ENCODE results near the gene DVL3. TPM values are rescaled to one million over a fixed set of nuclear protein-coding genes. Genes with fewer than 3 reads are reported as not detected.

The DVL3 gene
- total RNA-seq, 1 donor from 2014 or later = 103 TPM

GRCh38 chr3:184164648-184165330 lies 9.6 kb downstream of the DVL3 start:
- Mint-ChIP-seq H3K9me3 (ENCODE audit: unreplicated experiment) (no peaks in the 10 kb centered on the region), H3K27me3 (ENCODE audit: unreplicated experiment) (peaks cover 8% of the 10 kb centered on the region), H3K36me3 (ENCODE audit: low read depth, unreplicated experiment) (peaks cover 54% of the 10 kb centered on the region), H3K4me3 (ENCODE audit: unreplicated experiment) (no peak overlapping the region), H3K27ac (ENCODE audit: unreplicated experiment) (peak overlapping the region; percentile 18), H3K4me1 (ENCODE audit: unreplicated experiment) (peaks cover 39% of the 10 kb centered on the region)
- DNase-seq (ENCODE audit: low spot score) = no peak
- no peak for TF ChIP-seq CTCF (IDR thresholded peaks at IDR 0.05; ENCODE audit: unreplicated experiment)

GRCh38 chr3:184165543-184165942 lies 10.4 kb downstream of the DVL3 start:
- no peak for DNase-seq (ENCODE audit: low spot score)
- peaks cover 49% of the 10 kb centered on the region for H3K36me3 Mint-ChIP-seq (ENCODE audit: low read depth, unreplicated experiment)

GRCh38 chr3:184166671-184167070 lies 11.5 kb downstream of the DVL3 start:
- no peak overlapping the region for H3K4me3 Mint-ChIP-seq (ENCODE audit: unreplicated experiment)
- H3K9me3 Mint-ChIP-seq (ENCODE audit: unreplicated experiment) = no peaks in the 10 kb centered on the region
- peaks cover 10% of the 10 kb centered on the region for H3K27me3 Mint-ChIP-seq (ENCODE audit: unreplicated experiment)
- no peak overlapping the region for H3K27ac Mint-ChIP-seq (ENCODE audit: unreplicated experiment)
- DNase-seq (ENCODE audit: low spot score) = no peak
- TF ChIP-seq CTCF (IDR thresholded peaks at IDR 0.05; ENCODE audit: unreplicated experiment) = no peak
- peaks cover 25% of the 10 kb centered on the region for H3K4me1 Mint-ChIP-seq (ENCODE audit: unreplicated experiment)
- H3K36me3 Mint-ChIP-seq (ENCODE audit: low read depth, unreplicated experiment) = peaks cover 59% of the 10 kb centered on the region

More at GRCh38 chr3:184165543-184165942, 10.4 kb downstream of the DVL3 start:
- H3K27ac Mint-ChIP-seq (ENCODE audit: unreplicated experiment) = no peak overlapping the region
- no peak for TF ChIP-seq CTCF (IDR thresholded peaks at IDR 0.05; ENCODE audit: unreplicated experiment)
- H3K27me3 Mint-ChIP-seq (ENCODE audit: unreplicated experiment) = peaks cover 8% of the 10 kb centered on the region
- no peak overlapping the region for H3K4me3 Mint-ChIP-seq (ENCODE audit: unreplicated experiment)
- peaks cover 32% of the 10 kb centered on the region for H3K4me1 Mint-ChIP-seq (ENCODE audit: unreplicated experiment)
- H3K9me3 Mint-ChIP-seq (ENCODE audit: unreplicated experiment) = no peaks in the 10 kb centered on the region

- Mint-ChIP-seq H3K27me3 (ENCODE audit: unreplicated experiment) (peaks cover 15% of the 10 kb centered on the region), H3K36me3 (ENCODE audit: low read depth, unreplicated experiment) (peaks cover 65% of the 10 kb centered on the region), H3K4me3 (ENCODE audit: unreplicated experiment) (no peak overlapping the region), H3K9me3 (ENCODE audit: unreplicated experiment) (no peaks in the 10 kb centered on the region), H3K27ac (ENCODE audit: unreplicated experiment) (no peak overlapping the region), H3K4me1 (ENCODE audit: unreplicated experiment) (peaks cover 21% of the 10 kb centered on the region)
- no peak for TF ChIP-seq CTCF (IDR thresholded peaks at IDR 0.05; ENCODE audit: unreplicated experiment)
- DNase-seq (ENCODE audit: low spot score) = no peak
Observed at GRCh38 chr3:184167786-184168185, 12.6 kb downstream of the DVL3 start.

- Mint-ChIP-seq H3K4me1 (ENCODE audit: unreplicated experiment) (peaks cover 14% of the 10 kb centered on the region), H3K4me3 (ENCODE audit: unreplicated experiment) (peak overlapping the region; percentile 42), H3K27me3 (ENCODE audit: unreplicated experiment) (peaks cover 15% of the 10 kb centered on the region), H3K36me3 (ENCODE audit: low read depth, unreplicated experiment) (peaks cover 68% of the 10 kb centered on the region), H3K27ac (ENCODE audit: unreplicated experiment) (no peak overlapping the region), H3K9me3 (ENCODE audit: unreplicated experiment) (no peaks in the 10 kb centered on the region)
- no peak for TF ChIP-seq CTCF (IDR thresholded peaks at IDR 0.05; ENCODE audit: unreplicated experiment)
- DNase-seq (ENCODE audit: low spot score) = no peak
Observed at GRCh38 chr3:184168363-184169120, 13.4 kb downstream of the DVL3 start.
